GM12874 (cell line): Measurements from ENCODE around the gene TMEM258.

Experiments
- TF ChIP-seq, protein P1 (sequence below): IDR thresholded peaks from 2 replicates; pipeline ENCODE4 v1.5.1; 2011; ENCODE audit warnings: low read depth, mild to moderate bottlenecking, control low read depth, low read length, moderate library complexity; ENCODE audit not compliant: insufficient read depth

The TMEM258 gene

DNA sequence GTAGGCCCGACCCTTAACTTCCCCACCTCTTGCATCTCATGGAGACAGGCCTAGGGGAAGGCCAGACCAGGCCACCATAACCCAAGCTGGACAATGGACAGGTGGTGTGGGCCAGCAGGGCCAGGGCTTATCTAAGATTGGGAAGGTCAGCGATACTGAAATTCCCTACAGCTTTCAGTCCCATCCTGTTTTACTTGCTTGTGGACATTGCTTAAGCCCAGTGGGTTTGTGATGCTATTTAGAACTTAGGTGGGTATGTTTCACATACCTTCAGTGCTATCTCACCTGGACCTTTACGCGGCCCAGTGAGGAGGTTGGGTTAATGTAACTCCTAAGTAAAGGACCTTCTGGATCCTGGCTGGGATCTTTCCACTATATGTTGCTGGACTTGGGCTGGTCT is 37.4 kb upstream of the TMEM258 start:
- TF ChIP-seq, protein P1, sequence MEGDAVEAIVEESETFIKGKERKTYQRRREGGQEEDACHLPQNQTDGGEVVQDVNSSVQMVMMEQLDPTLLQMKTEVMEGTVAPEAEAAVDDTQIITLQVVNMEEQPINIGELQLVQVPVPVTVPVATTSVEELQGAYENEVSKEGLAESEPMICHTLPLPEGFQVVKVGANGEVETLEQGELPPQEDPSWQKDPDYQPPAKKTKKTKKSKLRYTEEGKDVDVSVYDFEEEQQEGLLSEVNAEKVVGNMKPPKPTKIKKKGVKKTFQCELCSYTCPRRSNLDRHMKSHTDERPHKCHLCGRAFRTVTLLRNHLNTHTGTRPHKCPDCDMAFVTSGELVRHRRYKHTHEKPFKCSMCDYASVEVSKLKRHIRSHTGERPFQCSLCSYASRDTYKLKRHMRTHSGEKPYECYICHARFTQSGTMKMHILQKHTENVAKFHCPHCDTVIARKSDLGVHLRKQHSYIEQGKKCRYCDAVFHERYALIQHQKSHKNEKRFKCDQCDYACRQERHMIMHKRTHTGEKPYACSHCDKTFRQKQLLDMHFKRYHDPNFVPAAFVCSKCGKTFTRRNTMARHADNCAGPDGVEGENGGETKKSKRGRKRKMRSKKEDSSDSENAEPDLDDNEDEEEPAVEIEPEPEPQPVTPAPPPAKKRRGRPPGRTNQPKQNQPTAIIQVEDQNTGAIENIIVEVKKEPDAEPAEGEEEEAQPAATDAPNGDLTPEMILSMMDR = no peak

DNA sequence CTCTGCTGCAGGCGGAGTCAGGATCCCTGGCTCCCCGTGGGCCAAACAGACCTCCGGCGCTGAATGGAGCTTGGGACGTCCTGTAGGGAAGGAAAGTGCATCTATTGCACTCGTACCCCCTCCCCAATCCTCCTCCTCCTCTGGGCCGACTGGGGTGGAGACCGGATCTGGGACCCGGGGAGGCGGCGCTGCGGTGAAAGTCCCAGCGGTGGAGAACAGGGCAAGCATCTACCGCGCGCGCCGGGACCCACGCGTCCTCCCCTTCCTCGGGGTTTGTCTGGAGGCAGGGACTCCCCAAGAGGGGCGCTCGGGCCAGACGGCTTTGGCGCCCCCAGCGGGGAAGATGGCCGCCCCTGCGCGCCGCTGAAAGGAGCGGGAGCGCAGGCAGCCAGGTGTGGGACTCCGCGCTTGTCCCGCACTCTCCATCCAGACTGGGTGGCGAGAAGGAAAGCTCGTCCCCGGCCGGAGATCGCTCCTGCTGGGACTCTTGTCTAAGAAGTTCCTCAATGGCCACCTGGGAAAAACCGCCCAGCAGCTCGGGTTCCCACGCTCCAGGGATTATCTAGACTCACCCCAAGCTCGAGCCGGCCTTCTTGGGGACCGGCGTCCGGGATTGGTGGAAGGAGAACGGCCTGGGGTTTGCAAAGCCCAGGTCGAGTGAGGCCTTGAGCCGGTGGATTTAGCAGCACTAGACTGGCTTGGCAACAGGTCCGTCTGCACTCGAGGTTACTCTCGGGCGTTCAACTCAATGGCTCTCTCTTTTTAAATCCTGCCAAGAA is 36.4 kb upstream of the TMEM258 start:
- TF ChIP-seq, protein P1 = peak; percentile 68

DNA sequence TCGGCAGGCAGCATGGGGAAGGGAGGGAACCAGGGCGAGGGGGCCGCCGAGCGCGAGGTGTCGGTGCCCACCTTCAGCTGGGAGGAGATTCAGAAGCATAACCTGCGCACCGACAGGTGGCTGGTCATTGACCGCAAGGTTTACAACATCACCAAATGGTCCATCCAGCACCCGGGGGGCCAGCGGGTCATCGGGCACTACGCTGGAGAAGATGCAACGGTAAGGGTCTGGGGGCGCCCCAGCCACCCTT is 35.9 kb upstream of the TMEM258 start:
- TF ChIP-seq, protein P1 = no peak

DNA sequence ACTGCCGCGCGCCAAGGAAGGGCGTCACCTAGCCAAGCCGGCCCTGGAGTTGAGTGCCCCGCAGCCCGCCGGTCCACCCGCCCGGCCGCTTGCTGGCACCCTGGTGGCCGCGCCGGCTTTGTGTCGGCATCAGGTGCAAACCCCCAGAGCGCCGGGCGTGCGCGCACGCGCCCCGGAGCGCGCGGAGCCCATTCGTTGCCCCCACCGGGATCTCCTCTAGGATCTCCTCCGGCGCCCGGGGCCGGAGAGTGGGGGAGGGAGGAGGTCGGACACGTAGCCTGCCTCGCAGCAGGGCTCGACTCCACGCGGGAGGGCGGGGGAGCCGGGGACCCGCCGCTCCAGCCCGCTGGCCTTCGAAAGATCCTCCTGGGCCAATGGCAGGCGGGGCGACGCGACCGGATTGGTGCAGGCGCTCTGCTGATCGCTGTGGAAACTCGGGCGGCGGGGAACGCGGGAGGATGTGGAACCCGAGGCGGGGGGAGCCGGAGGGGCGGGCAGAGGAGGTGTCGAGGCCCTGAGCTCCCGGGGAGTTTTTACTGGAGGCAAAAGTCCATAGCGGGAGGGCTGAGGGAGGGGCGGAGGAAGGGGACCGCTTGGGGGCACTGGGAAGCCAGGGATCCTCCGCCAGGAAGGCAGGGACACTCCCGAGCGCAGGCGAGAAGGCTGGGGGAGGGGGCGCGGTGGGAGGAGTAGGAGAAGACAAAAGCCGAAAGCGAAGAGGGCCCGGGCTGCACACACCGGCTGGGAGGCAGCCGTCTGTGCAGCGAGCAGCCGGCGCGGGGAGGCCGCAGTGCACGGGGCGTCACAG is 35.4 kb upstream of the TMEM258 start, which contains the start of gene FADS2:
FADS2 (plus strand) TSS at position 730 of the 808 bp plus-strand sequence. CDS start 91 bp downstream, outside the sequence.
- TF ChIP-seq, protein P1 = no peak

DNA sequence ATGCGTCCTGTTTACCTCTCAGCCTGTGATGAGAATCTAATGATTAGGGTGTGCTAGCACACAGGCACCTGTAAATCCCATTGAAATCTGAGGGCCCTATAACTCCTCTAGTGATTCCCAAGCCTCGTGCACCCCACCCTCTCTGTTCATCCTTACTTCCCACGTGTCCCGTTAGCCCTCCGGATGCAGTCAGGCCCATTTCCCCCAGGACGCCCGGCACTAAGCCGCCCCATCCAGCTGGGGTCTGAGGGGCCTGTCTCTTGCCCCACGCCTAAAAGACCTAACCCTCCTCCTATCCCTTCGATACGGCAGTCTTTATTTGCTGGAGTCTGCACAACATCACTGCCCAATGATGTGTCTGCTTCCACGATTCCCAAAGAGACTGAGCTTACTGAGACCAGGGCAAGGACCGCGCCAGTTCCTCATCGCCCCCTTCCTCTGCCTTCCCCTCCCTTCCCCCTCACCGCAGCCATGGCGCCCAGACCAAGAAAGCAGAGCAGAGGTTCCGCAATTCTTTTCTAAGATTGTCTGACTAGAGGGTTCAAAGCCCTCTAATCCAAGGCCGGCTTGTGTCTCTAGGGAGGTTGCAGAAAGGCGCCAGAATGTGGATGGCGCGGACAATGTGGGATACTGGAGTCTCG is 34.7 kb upstream of the TMEM258 start:
- TF ChIP-seq, protein P1 = no peak

DNA sequence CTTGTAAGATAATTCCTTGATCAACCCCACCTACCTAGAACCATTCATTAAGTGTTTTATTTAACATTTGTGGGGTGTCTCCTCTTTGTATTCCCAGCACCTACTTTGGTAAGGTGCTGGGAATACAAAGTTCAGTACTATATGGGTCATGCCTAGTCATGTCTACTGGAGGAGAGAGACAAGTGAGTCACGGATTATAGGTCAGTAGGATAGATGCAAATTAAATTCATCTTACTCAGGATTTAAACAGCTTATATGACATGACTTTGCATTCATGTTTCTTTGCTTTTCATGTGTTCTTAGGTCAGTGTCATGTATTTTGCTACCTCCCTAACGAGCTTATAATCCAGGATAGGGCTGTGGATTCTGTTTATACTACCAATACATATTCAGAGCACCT is 27.8 kb upstream of the TMEM258 start:
- TF ChIP-seq, protein P1 = no peak
